Caco-2 (cell line): ENCODE data around the gene SLX4. TPM values are rescaled to one million over a fixed set of nuclear protein-coding genes. Genes with fewer than 3 reads are reported as not detected.
"Not testable (repeated sequence)": the region's sequence is repeated elsewhere in the genome, so short reads cannot be mapped to it uniquely, and the experiment has no call there.

ENCODE experiments used
- BruUV-seq: library from RNA; stranded (reverse); fragments of 400-500 nt; replicated peaks from 2 replicates; lab custom pipeline; 2021; lab: Mats Ljungman, UMichigan
- CTCF ChIA-PET: fragments of 300-600 bp; sonication (Branson Sonifier 250); formaldehyde crosslinking; loops from one replicate; lab custom pipeline; 2022; ENCODE audit warnings: antibody characterized with exemption; lab: Charles Lee
- POLR2A ChIA-PET: fragments of 300-600 bp; sonication (Branson Sonifier 250); formaldehyde crosslinking; loops from one replicate; lab custom pipeline; 2022; ENCODE audit warnings: antibody characterized with exemption; lab: Charles Lee
- DNase-seq, 2 experiments: peaks; one replicate each; pipeline versions ENCODE4 v3.0.0 to v3.0.0-alpha.2; 2020 to 2022
- H3K27me3 ChIP-seq: replicated peaks from 2 replicates; pipeline ENCODE4 v1.6.0; 2011; ENCODE audit warnings: low read length; ENCODE audit not compliant: control insufficient read depth, insufficient read depth
- H3K36me3 ChIP-seq: 2 replicates; pipeline ENCODE4 v1.5.1; 2011; ENCODE audit warnings: low read length; ENCODE audit not compliant: control insufficient read depth, insufficient read depth
- H3K4me1 ChIP-seq: fragments of 250-450 bp; sonication (Bioruptor Pico); 2 replicates; pipeline ENCODE4 v1.5.1; 2020; ENCODE audit warnings: mild to moderate bottlenecking
- H3K4me3 ChIP-seq: 2 replicates; pipeline ENCODE4 v1.5.1; 2011; ENCODE audit warnings: low read depth, mild to moderate bottlenecking, control low read depth, low read length
- H3K9me3 ChIP-seq: fragments of 250-450 bp; sonication (Bioruptor Pico); 2 replicates; pipeline ENCODE4 v1.5.1; 2020; ENCODE audit warnings: mild to moderate bottlenecking, moderate library complexity
- H3K27ac Mint-ChIP-seq: one replicate; pipeline ENCODE4 v1.8.0; 2022; ENCODE audit warnings: mixed read lengths; ENCODE audit not compliant: unreplicated experiment
- H3K27me3 Mint-ChIP-seq: one replicate; pipeline ENCODE4 v1.8.0; 2022; ENCODE audit warnings: mixed read lengths; ENCODE audit not compliant: insufficient read depth, unreplicated experiment
- H3K36me3 Mint-ChIP-seq: one replicate; pipeline ENCODE4 v1.8.0; 2022; ENCODE audit warnings: mild to moderate bottlenecking, mixed read lengths; ENCODE audit not compliant: insufficient read depth, unreplicated experiment
- H3K4me1 Mint-ChIP-seq: one replicate; pipeline ENCODE4 v1.8.0; 2022; ENCODE audit warnings: low read depth, mixed read lengths; ENCODE audit not compliant: unreplicated experiment
- H3K4me3 Mint-ChIP-seq: one replicate; pipeline ENCODE4 v1.8.0; 2022; ENCODE audit warnings: mild to moderate bottlenecking, moderate library complexity, mixed read lengths; ENCODE audit not compliant: unreplicated experiment
- H3K9me3 Mint-ChIP-seq: one replicate; pipeline ENCODE4 v1.8.0; 2022; ENCODE audit warnings: mixed read lengths; ENCODE audit not compliant: unreplicated experiment
- intact Hi-C: fragments of 100-400 bp; cut with micrococcal nuclease; formaldehyde crosslinking; loops from one replicate; pipeline ENCODE4 v1.10.0; 2022; ENCODE audit not compliant: unreplicated experiment
- total RNA-seq: library from RNA; stranded (reverse); gene quantifications from 2 replicates; pipeline ENCODE4 v1.2.3, GENCODE V29; 2022
- TF ChIP-seq, protein P1 (sequence below), 2 experiments: fragments of 200-600 bp in 1 of 2; IDR thresholded peaks; 1 replicate in 1 of 2; 2 replicates in 1 of 2; pipeline versions ENCODE4 v1.5.1 to v1.8.0; 2011 to 2022; ENCODE audit warnings: antibody characterized with exemption in 1 of 2, control low read depth in 1 of 2, inconsistent platforms in 1 of 2, low read depth in 1 of 2, low read length in 1 of 2, mild to moderate bottlenecking in 1 of 2, moderate library complexity in 1 of 2; ENCODE audit not compliant: insufficient read depth in 1 of 2, severe bottlenecking in 1 of 2, unreplicated experiment in 1 of 2

SLX4 gene
- total RNA-seq, 1 experiment from 2014 or later = 10.4 TPM

DNA sequence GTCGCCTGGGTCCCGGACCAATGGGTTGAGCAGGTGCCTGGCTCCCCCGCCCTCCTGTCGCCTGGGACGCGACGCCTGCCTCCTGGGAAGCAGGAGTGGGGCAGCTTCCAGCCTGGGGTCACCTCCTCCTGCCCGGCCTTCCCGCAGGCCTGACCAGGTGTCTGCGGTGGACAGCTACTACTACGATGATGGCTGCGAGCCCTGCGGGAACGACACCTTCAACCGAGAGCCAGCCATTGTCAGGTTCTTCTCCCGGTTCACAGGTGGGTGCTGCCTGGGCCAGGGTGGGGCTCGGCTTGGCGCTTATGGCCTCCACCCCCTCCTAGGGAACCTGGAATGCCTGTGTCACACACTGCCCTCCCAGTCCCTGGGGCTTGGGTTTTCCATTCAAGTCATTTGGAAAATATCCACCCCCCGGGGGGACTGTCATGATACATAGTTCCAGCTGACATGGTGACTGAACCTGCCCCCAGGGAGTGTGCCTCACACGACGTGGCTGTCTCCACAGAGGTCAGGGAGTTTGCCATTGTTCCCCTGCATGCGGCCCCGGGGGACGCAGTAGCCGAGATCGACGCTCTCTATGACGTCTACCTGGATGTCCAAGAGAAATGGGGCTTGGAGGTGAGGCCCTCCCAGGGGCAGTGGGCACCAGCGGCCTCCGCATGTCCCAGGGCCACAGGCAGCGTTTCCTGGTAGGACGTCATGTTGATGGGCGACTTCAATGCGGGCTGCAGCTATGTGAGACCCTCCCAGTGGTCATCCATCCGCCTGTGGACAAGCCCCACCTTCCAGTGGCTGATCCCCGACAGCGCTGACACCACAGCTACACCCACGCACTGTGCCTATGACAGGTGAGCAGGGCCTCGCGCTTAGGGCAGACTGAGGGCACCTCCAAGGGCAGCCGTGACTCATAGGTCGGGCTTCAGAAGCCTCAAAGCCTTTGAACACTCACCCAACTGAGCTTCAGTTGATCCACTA lies 45.4 kb upstream of the SLX4 start:
- intact Hi-C loops = no loop called here
- Histone ChIP-seq H3K4me1 (peaks cover 25% of the 10 kb centered on the region), H3K4me3 (no peak overlapping the region), H3K36me3 (peaks cover 10% of the 10 kb centered on the region), H3K27me3 (no peaks in the 10 kb centered on the region), H3K9me3 (no peaks in the 10 kb centered on the region)
- H3K4me1 Mint-ChIP-seq = peaks cover 19% of the 10 kb centered on the region
- POLR2A ChIA-PET = no interaction called here
- peaks cover 87% of the 10 kb centered on the region for H3K36me3 Mint-ChIP-seq
- no peak overlapping the region for H3K4me3 Mint-ChIP-seq
- CTCF ChIA-PET = interaction anchor here (0.6 kb wide), 1 partner anchor 19 kb away, joined by 3 read pairs; no protein-coding TSS in a partner anchor
- TF ChIP-seq, protein P1, sequence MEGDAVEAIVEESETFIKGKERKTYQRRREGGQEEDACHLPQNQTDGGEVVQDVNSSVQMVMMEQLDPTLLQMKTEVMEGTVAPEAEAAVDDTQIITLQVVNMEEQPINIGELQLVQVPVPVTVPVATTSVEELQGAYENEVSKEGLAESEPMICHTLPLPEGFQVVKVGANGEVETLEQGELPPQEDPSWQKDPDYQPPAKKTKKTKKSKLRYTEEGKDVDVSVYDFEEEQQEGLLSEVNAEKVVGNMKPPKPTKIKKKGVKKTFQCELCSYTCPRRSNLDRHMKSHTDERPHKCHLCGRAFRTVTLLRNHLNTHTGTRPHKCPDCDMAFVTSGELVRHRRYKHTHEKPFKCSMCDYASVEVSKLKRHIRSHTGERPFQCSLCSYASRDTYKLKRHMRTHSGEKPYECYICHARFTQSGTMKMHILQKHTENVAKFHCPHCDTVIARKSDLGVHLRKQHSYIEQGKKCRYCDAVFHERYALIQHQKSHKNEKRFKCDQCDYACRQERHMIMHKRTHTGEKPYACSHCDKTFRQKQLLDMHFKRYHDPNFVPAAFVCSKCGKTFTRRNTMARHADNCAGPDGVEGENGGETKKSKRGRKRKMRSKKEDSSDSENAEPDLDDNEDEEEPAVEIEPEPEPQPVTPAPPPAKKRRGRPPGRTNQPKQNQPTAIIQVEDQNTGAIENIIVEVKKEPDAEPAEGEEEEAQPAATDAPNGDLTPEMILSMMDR (IDR thresholded peaks at IDR 0.05; ENCODE audit: insufficient read depth in 1 of 2, low read depth in 1 of 2, low read length in 1 of 2, severe bottlenecking in 1 of 2, unreplicated experiment in 1 of 2) = no peak
- BruUV-seq = TSS peak; percentile 1
- no peaks in the 10 kb centered on the region for H3K9me3 Mint-ChIP-seq
- no peaks in the 10 kb centered on the region for H3K27me3 Mint-ChIP-seq
- H3K27ac Mint-ChIP-seq = peak overlapping the region; percentile 37
- DNase-seq = peak in 1 of 2 experiments; percentile 35

DNA sequence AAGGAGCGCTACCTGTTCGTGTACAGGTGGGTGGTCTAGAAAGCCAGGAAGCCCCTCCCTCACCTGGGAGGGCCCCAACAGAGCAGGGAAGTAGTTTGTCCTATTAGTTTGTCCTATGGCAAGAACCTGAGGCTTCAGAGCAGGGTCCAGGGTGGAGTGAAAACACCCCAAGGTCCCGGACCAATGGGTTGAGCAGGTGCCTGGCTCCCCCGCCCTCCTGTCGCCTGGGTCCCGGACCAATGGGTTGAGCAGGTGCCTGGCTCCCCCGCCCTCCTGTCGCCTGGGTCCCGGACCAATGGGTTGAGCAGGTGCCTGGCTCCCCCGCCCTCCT lies 44.7 kb upstream of the SLX4 start:
- CTCF ChIA-PET, BruUV-seq, H3K36me3 ChIP-seq, H3K4me3 ChIP-seq, intact Hi-C loops, H3K9me3 ChIP-seq, H3K27me3 ChIP-seq, H3K4me3 Mint-ChIP-seq, H3K9me3 Mint-ChIP-seq, H3K27me3 Mint-ChIP-seq, POLR2A ChIA-PET: not testable (repeated sequence)
- Mint-ChIP-seq H3K36me3 (peaks cover 89% of the 10 kb centered on the region), H3K27ac (peak overlapping the region; percentile 92), H3K4me1 (peaks cover 19% of the 10 kb centered on the region)
- peaks cover 25% of the 10 kb centered on the region for H3K4me1 ChIP-seq
- peak in 1 of 2 experiments; percentile 23 for DNase-seq

DNA sequence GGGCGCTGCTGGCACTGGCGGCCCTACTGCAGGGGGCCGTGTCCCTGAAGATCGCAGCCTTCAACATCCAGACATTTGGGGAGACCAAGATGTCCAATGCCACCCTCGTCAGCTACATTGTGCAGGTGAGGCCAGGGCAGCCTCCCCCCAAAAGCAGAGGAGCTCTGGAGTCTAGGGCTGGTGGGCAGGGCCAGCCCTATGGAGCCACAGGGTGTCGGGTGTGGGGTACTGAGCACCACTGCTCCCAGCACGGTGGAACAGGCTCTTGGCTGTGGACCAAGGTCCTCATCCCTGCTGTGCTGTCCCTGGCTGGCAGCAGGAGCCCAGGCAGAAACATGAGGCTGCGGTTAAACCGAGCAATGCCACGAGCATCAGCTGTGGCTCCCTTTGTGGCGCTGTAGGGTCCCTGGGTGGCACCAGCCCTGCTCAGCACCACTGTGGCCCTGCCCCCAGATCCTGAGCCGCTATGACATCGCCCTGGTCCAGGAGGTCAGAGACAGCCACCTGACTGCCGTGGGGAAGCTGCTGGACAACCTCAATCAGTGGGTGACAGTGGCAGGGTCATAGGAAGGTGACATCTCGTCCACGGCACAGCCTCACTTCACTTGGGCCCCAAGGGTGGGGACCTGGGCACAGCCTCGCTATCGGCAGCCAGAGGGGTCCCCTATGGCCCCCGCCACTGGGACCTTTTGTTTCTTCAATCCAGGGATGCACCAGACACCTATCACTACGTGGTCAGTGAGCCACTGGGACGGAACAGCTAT lies 44.2 kb upstream of the SLX4 start:
- CTCF ChIA-PET = interaction anchor here (0.5 to 2.5 kb wide), 2 partner anchors 13 to 253 kb away, joined by 3 to 11 read pairs; no protein-coding TSS in a partner anchor
- Mint-ChIP-seq H3K27me3 (no peaks in the 10 kb centered on the region), H3K9me3 (no peaks in the 10 kb centered on the region), H3K27ac (peak overlapping the region; percentile 92), H3K4me3 (peak overlapping the region; percentile 64), H3K4me1 (peaks cover 19% of the 10 kb centered on the region), H3K36me3 (peaks cover 89% of the 10 kb centered on the region)
- H3K9me3 ChIP-seq = no peaks in the 10 kb centered on the region
- no TSS peak for BruUV-seq
- H3K36me3 ChIP-seq = peaks cover 8% of the 10 kb centered on the region
- peak in 1 of 2 experiments; percentile 36 for DNase-seq
- H3K4me1 ChIP-seq = peaks cover 25% of the 10 kb centered on the region
- H3K4me3 ChIP-seq = peak overlapping the region; percentile 39
- TF ChIP-seq, protein P1 (IDR thresholded peaks at IDR 0.05; ENCODE audit: insufficient read depth in 1 of 2, low read depth in 1 of 2, low read length in 1 of 2, severe bottlenecking in 1 of 2, unreplicated experiment in 1 of 2) = no peak
- intact Hi-C loops = no loop called here
- POLR2A ChIA-PET = interaction anchor here (0.5 kb wide), 1 partner anchor 617 kb away, joined by 6 read pairs; the partner anchor contains the start of gene TFAP4
- no peaks in the 10 kb centered on the region for H3K27me3 ChIP-seq
